Gastroesophageal sphincter (tissue), 4 donors: ENCODE results near the gene CEP72. TPM values are rescaled to one million over a fixed set of nuclear protein-coding genes. Genes with fewer than 3 reads are reported as not detected.

ENCODE experiments used
- ATAC-seq: fragments of 150-250 bp; one replicate; pipeline ENCODE4 v1.9.1; 2016; ENCODE audit warnings: mild to moderate bottlenecking, moderate library complexity
- H3K27ac ChIP-seq, 4 donors: fragments of 200-600 bp; sonication (generic) in 3 of 4; 1 replicate in 3 of 4; 2 replicates in 1 of 4; pipeline ENCODE4 v1.5.1; 2016 to 2019
- H3K27me3 ChIP-seq: fragments of 200-600 bp; sonication (generic); one replicate; pipeline ENCODE4 v1.5.1; 2019
- H3K36me3 ChIP-seq, 2 donors: fragments of 200-600 bp; sonication (generic); one replicate each; pipeline ENCODE4 v1.5.1; 2019; ENCODE audit warnings: control low read depth in 1 of 2
- H3K4me1 ChIP-seq, 3 donors: fragments of 200-600 bp; sonication (generic); 1 replicate in 2 of 3; 2 replicates in 1 of 3; pipeline ENCODE4 v1.5.1; 2016 to 2019; ENCODE audit warnings: control low read depth in 2 of 3
- H3K4me3 ChIP-seq, 2 donors: fragments of 200-600 bp; sonication (generic); one replicate each; pipeline ENCODE4 v1.5.1; 2019; ENCODE audit warnings: mild to moderate bottlenecking in 1 of 2, moderate library complexity in 1 of 2
- H3K9me3 ChIP-seq, 3 donors: fragments of 200-600 bp; sonication (generic); one replicate each; pipeline ENCODE4 v1.5.1; 2017 to 2019; ENCODE audit warnings: control low read depth in 2 of 3
- EP300 ChIP-seq: sonication (generic); formaldehyde crosslinking; IDR thresholded peaks from one replicate; pipeline ENCODE4 v1.6.1; 2017; ENCODE audit warnings: antibody characterized with exemption, mild to moderate bottlenecking
- POLR2A ChIP-seq, 2 donors: fragments of 450-650 bp; IDR thresholded peaks; one replicate each; pipeline ENCODE4 v1.6.1; 2017; ENCODE audit warnings: antibody characterized with exemption in 2 of 2, mild to moderate bottlenecking in 2 of 2, moderate library complexity in 1 of 2
- POLR2AphosphoS5 ChIP-seq: sonication (generic); formaldehyde crosslinking; IDR thresholded peaks from one replicate; pipeline ENCODE4 v1.6.1; 2017; ENCODE audit warnings: antibody characterized with exemption
- WGBS, 2 donors: methylation state at CpG; one replicate each; pipeline ENCODE4 v1.1.5; 2018; ENCODE audit warnings: low coverage in 1 of 2; 5-methylcytosine and 5-hydroxymethylcytosine counted together
- total RNA-seq, 4 donors: library from RNA; depleted of rRNA; stranded (reverse); fragments of >200 nt; gene quantifications; one replicate each; pipeline ENCODE4 v1.1.0, GENCODE V29; 2016
- TF ChIP-seq, protein P1 (sequence below), 4 experiments: fragments of 200-600 bp in 2 of 4; fragments of 450-650 bp in 2 of 4; sonication (generic) in 1 of 4; IDR thresholded peaks; one replicate each; pipeline ENCODE4 v1.5.1; 2017 to 2019; ENCODE audit warnings: antibody characterized with exemption in 4 of 4, mild to moderate bottlenecking in 2 of 4, moderate library complexity in 2 of 4

The CEP72 gene
- total RNA-seq, 4 donors from 2014 or later = 2.1 to 8.7 (median 3.8) TPM

GRCh38 chr5:608429-609370 is 3.4 kb upstream of the CEP72 start:
- ATAC-seq = no peak
- no peaks in the 10 kb centered on the region for H3K9me3 ChIP-seq
- H3K36me3 ChIP-seq = no peaks in the 10 kb centered on the region
- no peak overlapping the region for H3K27ac ChIP-seq
- H3K27me3 ChIP-seq = peaks cover 48% of the 10 kb centered on the region
- H3K4me3 ChIP-seq = no peak overlapping the region
- 57 to 85% methylated on average over 2 to 6 of the region's 31 CpGs for WGBS, 2 donors
- TF ChIP-seq POLR2AphosphoS5 = no peak
- TF ChIP-seq, protein P1, sequence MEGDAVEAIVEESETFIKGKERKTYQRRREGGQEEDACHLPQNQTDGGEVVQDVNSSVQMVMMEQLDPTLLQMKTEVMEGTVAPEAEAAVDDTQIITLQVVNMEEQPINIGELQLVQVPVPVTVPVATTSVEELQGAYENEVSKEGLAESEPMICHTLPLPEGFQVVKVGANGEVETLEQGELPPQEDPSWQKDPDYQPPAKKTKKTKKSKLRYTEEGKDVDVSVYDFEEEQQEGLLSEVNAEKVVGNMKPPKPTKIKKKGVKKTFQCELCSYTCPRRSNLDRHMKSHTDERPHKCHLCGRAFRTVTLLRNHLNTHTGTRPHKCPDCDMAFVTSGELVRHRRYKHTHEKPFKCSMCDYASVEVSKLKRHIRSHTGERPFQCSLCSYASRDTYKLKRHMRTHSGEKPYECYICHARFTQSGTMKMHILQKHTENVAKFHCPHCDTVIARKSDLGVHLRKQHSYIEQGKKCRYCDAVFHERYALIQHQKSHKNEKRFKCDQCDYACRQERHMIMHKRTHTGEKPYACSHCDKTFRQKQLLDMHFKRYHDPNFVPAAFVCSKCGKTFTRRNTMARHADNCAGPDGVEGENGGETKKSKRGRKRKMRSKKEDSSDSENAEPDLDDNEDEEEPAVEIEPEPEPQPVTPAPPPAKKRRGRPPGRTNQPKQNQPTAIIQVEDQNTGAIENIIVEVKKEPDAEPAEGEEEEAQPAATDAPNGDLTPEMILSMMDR (IDR thresholded peaks at IDR 0.05) = no peak
- no peak for TF ChIP-seq POLR2A (IDR thresholded peaks at IDR 0.05)
- no peak for TF ChIP-seq EP300
- peaks cover 0 to 18% (median 4%) of the 10 kb centered on the region in 3 donors for H3K4me1 ChIP-seq

GRCh38 chr5:609506-609905 is 2.6 kb upstream of the CEP72 start:
- 60 to 100% methylated on average over 1 of the region's 5 CpGs for WGBS, 2 donors
- no peak for ATAC-seq
- H3K9me3 ChIP-seq = no peaks in the 10 kb centered on the region
- H3K27me3 ChIP-seq = peaks cover 40% of the 10 kb centered on the region
- no peak overlapping the region for H3K27ac ChIP-seq
- TF ChIP-seq EP300 (no peak), POLR2A (IDR thresholded peaks at IDR 0.05) (no peak), POLR2AphosphoS5 (no peak)
- TF ChIP-seq, protein P1 (IDR thresholded peaks at IDR 0.05) = no peak
- peaks cover 0 to 18% (median 4%) of the 10 kb centered on the region in 3 donors for H3K4me1 ChIP-seq
- no peaks in the 10 kb centered on the region for H3K36me3 ChIP-seq
- H3K4me3 ChIP-seq = no peak overlapping the region

GRCh38 chr5:610011-610743 is 2.0 kb upstream of the CEP72 start:
- 93 to 100% methylated on average over 1 to 3 of the region's 9 CpGs for WGBS, 2 donors
- ATAC-seq = no peak
- H3K27me3 ChIP-seq = peaks cover 33% of the 10 kb centered on the region
- no peak for TF ChIP-seq POLR2AphosphoS5
- TF ChIP-seq EP300 = no peak
- TF ChIP-seq, protein P1 (IDR thresholded peaks at IDR 0.05) = no peak
- TF ChIP-seq POLR2A (IDR thresholded peaks at IDR 0.05) = no peak
- H3K9me3 ChIP-seq = no peaks in the 10 kb centered on the region
- no peak overlapping the region for H3K4me3 ChIP-seq
- no peak overlapping the region for H3K27ac ChIP-seq
- H3K36me3 ChIP-seq = no peaks in the 10 kb centered on the region
- H3K4me1 ChIP-seq = peaks cover 0 to 18% (median 4%) of the 10 kb centered on the region in 3 donors

DNA sequence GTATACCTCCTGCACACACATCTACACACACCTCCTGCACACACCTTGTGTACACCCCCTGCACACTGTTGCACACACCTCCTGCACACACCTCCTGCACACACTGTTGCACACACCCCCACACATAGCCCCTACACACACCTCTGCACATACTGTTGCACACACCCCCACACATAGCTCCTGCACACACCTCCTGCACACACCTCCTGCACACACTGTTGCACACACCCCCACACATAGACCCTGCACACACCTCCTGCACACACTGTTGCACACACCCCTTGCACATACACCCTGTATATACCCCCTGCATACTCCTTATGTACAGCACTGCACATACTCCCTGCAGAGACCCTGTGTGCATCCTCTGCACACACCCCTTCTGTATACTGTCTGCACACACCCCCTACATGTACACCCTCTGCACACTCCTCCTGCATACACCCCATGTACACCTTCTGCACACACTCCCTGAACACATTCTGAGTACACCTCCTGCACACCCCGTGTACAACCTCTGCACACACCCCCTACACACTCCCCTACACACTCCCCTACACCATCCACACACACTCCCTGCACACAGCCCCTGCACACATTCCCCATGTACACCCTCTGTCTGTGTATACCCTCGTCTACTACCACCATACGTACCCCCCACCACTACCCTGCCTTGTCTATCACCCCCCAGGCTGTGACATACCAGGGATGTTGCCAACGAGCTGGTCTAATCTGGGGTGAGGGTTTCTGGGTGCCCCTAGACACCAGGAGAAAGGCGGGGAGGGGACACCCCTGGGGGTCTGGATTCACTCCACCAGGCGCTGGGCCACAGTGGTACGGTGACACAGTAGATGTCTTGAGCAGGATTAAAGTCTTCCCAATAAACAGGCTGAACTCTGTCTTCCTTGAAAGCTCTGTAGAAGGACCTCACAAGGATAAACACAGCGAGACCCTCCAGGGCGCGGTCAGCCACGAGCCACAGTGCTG is 1.1 kb upstream of the CEP72 start:
- H3K4me1 ChIP-seq = peaks cover 0 to 18% (median 4%) of the 10 kb centered on the region in 3 donors
- H3K9me3 ChIP-seq = no peaks in the 10 kb centered on the region
- H3K27me3 ChIP-seq = peaks cover 26% of the 10 kb centered on the region
- TF ChIP-seq POLR2A (IDR thresholded peaks at IDR 0.05) = no peak
- no peak for TF ChIP-seq EP300
- TF ChIP-seq, protein P1 (IDR thresholded peaks at IDR 0.05) = no peak
- no peak for TF ChIP-seq POLR2AphosphoS5
- ATAC-seq = no peak
- H3K36me3 ChIP-seq = no peaks in the 10 kb centered on the region
- H3K4me3 ChIP-seq = peak overlapping the region; percentile 77 to 95
- H3K27ac ChIP-seq = peak overlapping the region in 1 of 4 donors; percentile 65
- 49 to 62% methylated on average over 5 to 7 of the region's 11 CpGs for WGBS, 2 donors
